Testis (tissue), 2 donors: ENCODE data around the gene SPDYE16.
"Not testable (repeated sequence)": the region's sequence is repeated elsewhere in the genome, so short reads cannot be mapped to it uniquely, and the experiment has no call there.

Experiments
- CTCF ChIP-seq, 3 experiments: fragments of 450-650 bp in 2 of 3; fragments of 200-600 bp in 1 of 3; sonication (generic) in 1 of 3; IDR thresholded peaks; one replicate each; pipeline ENCODE4 v1.5.1; 2016 to 2019; ENCODE audit warnings: antibody characterized with exemption in 3 of 3, mild to moderate bottlenecking in 2 of 3, moderate library complexity in 1 of 3
- POLR2A ChIP-seq: fragments of 450-650 bp; IDR thresholded peaks from one replicate; pipeline ENCODE4 v1.6.1; 2017; ENCODE audit warnings: antibody characterized with exemption, mild to moderate bottlenecking, moderate library complexity

GRCh38 chr7:76551992-76552391 is 8.9 kb upstream of the SPDYE16 start:
- TF ChIP-seq CTCF (IDR thresholded peaks at IDR 0.05); POLR2A: not testable (repeated sequence)
